Fibroblast of pulmonary artery (primary cell): Measurements from ENCODE around the gene ENTPD2.
A peak's percentile ranks its signal among the peaks of the same experiment; 100 is the strongest.

Experiments used
- DNase-seq: peaks from one replicate; pipeline ENCODE4 v3.0.0-alpha.2; 2010; ENCODE audit warnings: low read depth
- H3K4me3 ChIP-seq: replicated peaks from 2 replicates; pipeline ENCODE4 v1.5.1; 2011; ENCODE audit warnings: low read depth, mild to moderate bottlenecking, control low read depth, low read length, moderate library complexity
- CTCF ChIP-seq: IDR thresholded peaks from 2 replicates; pipeline ENCODE4 v1.5.1; 2011; ENCODE audit warnings: mild to moderate bottlenecking, control low read depth, low read length, inconsistent platforms; ENCODE audit errors: missing control alignments

The ENTPD2 gene

GRCh38 chr9:137062384-137062783, 8.5 kb upstream of the ENTPD2 start:
- TF ChIP-seq CTCF, result no peak
- no peak for DNase-seq
- no peak overlapping the region for H3K4me3 ChIP-seq

- DNase-seq, result no peak
- no peak for TF ChIP-seq CTCF
Observed at GRCh38 chr9:137058521-137059234, 4.8 kb upstream of the ENTPD2 start.

GRCh38 chr9:137057545-137057944, 3.7 kb upstream of the ENTPD2 start:
- TF ChIP-seq CTCF, result no peak
- no peak overlapping the region for H3K4me3 ChIP-seq
- DNase-seq, result no peak

More at GRCh38 chr9:137058521-137059234, 4.8 kb upstream of the ENTPD2 start:
- no peak overlapping the region for H3K4me3 ChIP-seq

- DNase-seq, result no peak
- no peak overlapping the region for H3K4me3 ChIP-seq
- no peak for TF ChIP-seq CTCF
Observed at GRCh38 chr9:137056739-137057415, 3.0 kb upstream of the ENTPD2 start.

GRCh38 chr9:137055385-137056364, 1.8 kb upstream of the ENTPD2 start:
- no peak for TF ChIP-seq CTCF
- peak; percentile 90 for DNase-seq
- no peak overlapping the region for H3K4me3 ChIP-seq

- no peak for DNase-seq
- no peak overlapping the region for H3K4me3 ChIP-seq
- TF ChIP-seq CTCF, result no peak
Observed at GRCh38 chr9:137054932-137055384, 1.1 kb upstream of the ENTPD2 start.
